ENCODE data around the gene VWA2. TPM values are rescaled to one million over a fixed set of nuclear protein-coding genes. Genes with fewer than 3 reads are reported as not detected.

The VWA2 gene
- total and polyA plus RNA-seq, 10 of the 15 experiments (the other 5 are each of a cell fraction or from before 2014, with no cell fraction given): 0.03 TPM; not detected in 9

GRCh38 chr10:114271779-114272167, 32.7 kb downstream of the VWA2 start (continued):
- TF ChIP-seq, protein P1, sequence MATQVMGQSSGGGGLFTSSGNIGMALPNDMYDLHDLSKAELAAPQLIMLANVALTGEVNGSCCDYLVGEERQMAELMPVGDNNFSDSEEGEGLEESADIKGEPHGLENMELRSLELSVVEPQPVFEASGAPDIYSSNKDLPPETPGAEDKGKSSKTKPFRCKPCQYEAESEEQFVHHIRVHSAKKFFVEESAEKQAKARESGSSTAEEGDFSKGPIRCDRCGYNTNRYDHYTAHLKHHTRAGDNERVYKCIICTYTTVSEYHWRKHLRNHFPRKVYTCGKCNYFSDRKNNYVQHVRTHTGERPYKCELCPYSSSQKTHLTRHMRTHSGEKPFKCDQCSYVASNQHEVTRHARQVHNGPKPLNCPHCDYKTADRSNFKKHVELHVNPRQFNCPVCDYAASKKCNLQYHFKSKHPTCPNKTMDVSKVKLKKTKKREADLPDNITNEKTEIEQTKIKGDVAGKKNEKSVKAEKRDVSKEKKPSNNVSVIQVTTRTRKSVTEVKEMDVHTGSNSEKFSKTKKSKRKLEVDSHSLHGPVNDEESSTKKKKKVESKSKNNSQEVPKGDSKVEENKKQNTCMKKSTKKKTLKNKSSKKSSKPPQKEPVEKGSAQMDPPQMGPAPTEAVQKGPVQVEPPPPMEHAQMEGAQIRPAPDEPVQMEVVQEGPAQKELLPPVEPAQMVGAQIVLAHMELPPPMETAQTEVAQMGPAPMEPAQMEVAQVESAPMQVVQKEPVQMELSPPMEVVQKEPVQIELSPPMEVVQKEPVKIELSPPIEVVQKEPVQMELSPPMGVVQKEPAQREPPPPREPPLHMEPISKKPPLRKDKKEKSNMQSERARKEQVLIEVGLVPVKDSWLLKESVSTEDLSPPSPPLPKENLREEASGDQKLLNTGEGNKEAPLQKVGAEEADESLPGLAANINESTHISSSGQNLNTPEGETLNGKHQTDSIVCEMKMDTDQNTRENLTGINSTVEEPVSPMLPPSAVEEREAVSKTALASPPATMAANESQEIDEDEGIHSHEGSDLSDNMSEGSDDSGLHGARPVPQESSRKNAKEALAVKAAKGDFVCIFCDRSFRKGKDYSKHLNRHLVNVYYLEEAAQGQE (IDR thresholded peaks at IDR 0.05; ENCODE audit: low read depth, low read length): no peak
- no peak for TF ChIP-seq SKIL (IDR thresholded peaks at IDR 0.05; ENCODE audit: low read depth, poor library complexity, severe bottlenecking)
- TF ChIP-seq ZZZ3 (IDR thresholded peaks at IDR 0.05; ENCODE audit: control insufficient read depth, insufficient read length, low read depth): no peak
- no peak for TF ChIP-seq KDM1A (IDR thresholded peaks at IDR 0.05; ENCODE audit: borderline replicate concordance)
- no peak for TF ChIP-seq NFYB (IDR thresholded peaks at IDR 0.05; ENCODE audit: insufficient read depth, low read depth, low read length)
- no peak for TF ChIP-seq PBX3 (IDR thresholded peaks at IDR 0.05; ENCODE audit: insufficient replicate concordance, low read depth, low read length)
- no peak for TF ChIP-seq BRCA1 (IDR thresholded peaks at IDR 0.05; ENCODE audit: low read depth, low read length)
- no peak for TF ChIP-seq SMAD1 (IDR thresholded peaks at IDR 0.05; ENCODE audit: low read depth, partially characterized antibody)
- TF ChIP-seq HSF1 (IDR thresholded peaks at IDR 0.05; ENCODE audit: low read depth, low read length): no peak
